CD4-positive, CD25-positive, alpha-beta regulatory T cell (primary cell): ENCODE measurements around the gene TNF. TPM values are rescaled to one million over a fixed set of nuclear protein-coding genes. Genes with fewer than 3 reads are reported as not detected.

Source experiments
- polyA plus RNA-seq, 4 donors: library from polyadenylated mRNA; unstranded; fragments of 300-500 nt; fragmentation: Illumina TruSeq; gene quantifications; one replicate each; pipeline ENCODE4 v1.2.3, GENCODE V29; 2021
- total RNA-seq: library from RNA; stranded (reverse); gene quantifications from one replicate; pipeline ENCODE4 v1.2.3, GENCODE V29; 2022

TNF gene
- total and polyA plus RNA-seq, 5 donors from 2014 or later: 0.48 to 21.8 (median 2.4) TPM

Other genes starting within 250 kb of the TNF start
Only the 30 nearest of the 34 such genes appear.
- gene HLA-B, start 218.4 kb upstream of the TNF start, total RNA-seq: 8,618 TPM
- gene HLA-B, start 218.4 kb upstream of the TNF start, polyA plus RNA-seq: 1,000 to 10,000 TPM; 4,778 to 8,292 (median 6,791) TPM
- 15.9 TPM for gene MICA, start 172.0 kb upstream of the TNF start, total RNA-seq
- gene MICA, start 172.0 kb upstream of the TNF start, polyA plus RNA-seq: 10 to 100 TPM in 1 of 4 donors, 1 to 10 TPM in 3; 6.4 to 10.6 (median 7.5) TPM
- 22.0 TPM for gene MICB, start 77.4 kb upstream of the TNF start, total RNA-seq
- gene MICB, start 77.4 kb upstream of the TNF start, polyA plus RNA-seq: 10 to 100 TPM in 3 of 4 donors, 1 to 10 TPM in 1; 7.8 to 13.7 (median 12.3) TPM
- not detected for gene MCCD1, start 46.6 kb upstream of the TNF start, total RNA-seq
- gene MCCD1, start 46.6 kb upstream of the TNF start, polyA plus RNA-seq: not detected
- gene DDX39B, start 33.6 kb upstream of the TNF start, total RNA-seq: 603 TPM
- gene DDX39B, start 33.6 kb upstream of the TNF start, polyA plus RNA-seq: 100 to 1,000 TPM; 105 to 116 (median 110) TPM
- 3.9 TPM for gene ATP6V1G2, start 29.0 kb upstream of the TNF start, total RNA-seq
- gene ATP6V1G2, start 29.0 kb upstream of the TNF start, polyA plus RNA-seq: 1 to 10 TPM; 1.1 to 1.8 (median 1.3) TPM
- gene NFKBIL1, start 28.0 kb upstream of the TNF start, total RNA-seq: 4.6 TPM
- 1 to 10 TPM; 4.7 to 9.4 (median 6.9) TPM for gene NFKBIL1, start 28.0 kb upstream of the TNF start, polyA plus RNA-seq
- gene LTA, start 3.3 kb upstream of the TNF start, total RNA-seq: 15.6 TPM
- 10 to 100 TPM; 12.8 to 20.0 (median 13.9) TPM for gene LTA, start 3.3 kb upstream of the TNF start, polyA plus RNA-seq
- gene LTB, start 6.9 kb downstream of the TNF start, total RNA-seq: 493 TPM
- 1,000 to 10,000 TPM; 1,104 to 1,480 (median 1,402) TPM for gene LTB, start 6.9 kb downstream of the TNF start, polyA plus RNA-seq
- 12.9 TPM for gene LST1, start 10.7 kb downstream of the TNF start, total RNA-seq
- 10 to 100 TPM in 1 of 4 donors, 1 to 10 TPM in 3; 8.0 to 10.9 (median 8.7) TPM for gene LST1, start 10.7 kb downstream of the TNF start, polyA plus RNA-seq
- 8.6 TPM for gene NCR3, start 17.4 kb downstream of the TNF start, total RNA-seq
- 10 to 100 TPM; 30.8 to 86.6 (median 39.2) TPM for gene NCR3, start 17.4 kb downstream of the TNF start, polyA plus RNA-seq
- 9.9 TPM for gene AIF1, start 39.7 kb downstream of the TNF start, total RNA-seq
- 10 to 100 TPM in 3 of 4 donors, 1 to 10 TPM in 1; 6.5 to 38.8 (median 19.3) TPM for gene AIF1, start 39.7 kb downstream of the TNF start, polyA plus RNA-seq
- 214 TPM for gene PRRC2A, start 45.1 kb downstream of the TNF start, total RNA-seq
- gene PRRC2A, start 45.1 kb downstream of the TNF start, polyA plus RNA-seq: 1 to 10 TPM; 2.8 to 5.0 (median 3.2) TPM
- 213 TPM for gene BAG6, start 77.1 kb downstream of the TNF start, total RNA-seq
- 10 to 100 TPM; 13.5 to 19.7 (median 18.0) TPM for gene BAG6, start 77.1 kb downstream of the TNF start, polyA plus RNA-seq
- gene APOM, start 80.3 kb downstream of the TNF start, total RNA-seq: 1.7 TPM
- 1 to 10 TPM; 2.5 to 4.1 (median 2.8) TPM for gene APOM, start 80.3 kb downstream of the TNF start, polyA plus RNA-seq
- 18.8 TPM for gene C6orf47, start 85.2 kb downstream of the TNF start, total RNA-seq
- 10 to 100 TPM; 24.2 to 30.5 (median 27.1) TPM for gene C6orf47, start 85.2 kb downstream of the TNF start, polyA plus RNA-seq
- 9.8 TPM for gene GPANK1, start 89.4 kb downstream of the TNF start, total RNA-seq
- gene GPANK1, start 89.4 kb downstream of the TNF start, polyA plus RNA-seq: 10 to 100 TPM; 21.6 to 27.3 (median 25.2) TPM
- 141 TPM for gene CSNK2B, start 90.5 kb downstream of the TNF start, total RNA-seq
- gene CSNK2B, start 90.5 kb downstream of the TNF start, polyA plus RNA-seq: 100 to 1,000 TPM; 235 to 285 (median 261) TPM
- 38.8 TPM for gene LY6G5B, start 94.4 kb downstream of the TNF start, total RNA-seq
- not detected for gene LY6G5B, start 94.4 kb downstream of the TNF start, polyA plus RNA-seq
- 3.1 TPM for gene LY6G5C, start 105.5 kb downstream of the TNF start, total RNA-seq
- gene LY6G5C, start 105.5 kb downstream of the TNF start, polyA plus RNA-seq: 10 to 100 TPM in 3 of 4 donors, 1 to 10 TPM in 1; 7.4 to 19.9 (median 11.9) TPM
- gene ABHD16A, start 127.8 kb downstream of the TNF start, total RNA-seq: 78.4 TPM
- 10 to 100 TPM; 33.4 to 43.2 (median 35.8) TPM for gene ABHD16A, start 127.8 kb downstream of the TNF start, polyA plus RNA-seq
- 1.5 TPM for gene LY6G6F, start 131.3 kb downstream of the TNF start, total RNA-seq
- gene LY6G6F, start 131.3 kb downstream of the TNF start, polyA plus RNA-seq: not detected
- not detected for gene LY6G6D, start 139.8 kb downstream of the TNF start, total RNA-seq
- gene LY6G6D, start 139.8 kb downstream of the TNF start, polyA plus RNA-seq: not detected
- not detected for gene LY6G6C, start 146.2 kb downstream of the TNF start, total RNA-seq
- not detected for gene LY6G6C, start 146.2 kb downstream of the TNF start, polyA plus RNA-seq
- 10.8 TPM for gene MPIG6B, start 147.8 kb downstream of the TNF start, total RNA-seq
- under 1 TPM in 1 of 4 donors, not detected in 3; 0.43 TPM for gene MPIG6B, start 147.8 kb downstream of the TNF start, polyA plus RNA-seq
- 13.6 TPM for gene DDAH2, start 153.7 kb downstream of the TNF start, total RNA-seq
- 10 to 100 TPM; 16.0 to 19.8 (median 17.7) TPM for gene DDAH2, start 153.7 kb downstream of the TNF start, polyA plus RNA-seq
- gene CLIC1, start 161.0 kb downstream of the TNF start, total RNA-seq: 192 TPM
- gene CLIC1, start 161.0 kb downstream of the TNF start, polyA plus RNA-seq: 100 to 1,000 TPM; 481 to 771 (median 621) TPM
- gene MSH5, start 164.4 kb downstream of the TNF start, total RNA-seq: 17.4 TPM
- 1 to 10 TPM; 1.2 to 3.3 (median 1.3) TPM for gene MSH5, start 164.4 kb downstream of the TNF start, polyA plus RNA-seq
- 2.3 TPM for gene SAPCD1, start 187.1 kb downstream of the TNF start, total RNA-seq
- gene SAPCD1, start 187.1 kb downstream of the TNF start, polyA plus RNA-seq: not detected
- gene VWA7, start 201.8 kb downstream of the TNF start, total RNA-seq: 6.8 TPM
- 1 to 10 TPM in 3 of 4 donors, under 1 TPM in 1; 0.91 to 1.2 (median 1.2) TPM for gene VWA7, start 201.8 kb downstream of the TNF start, polyA plus RNA-seq